HepG2 (cell line): ENCODE measurements around the gene PRDX2. TPM values are rescaled to one million over a fixed set of nuclear protein-coding genes. Genes with fewer than 3 reads are reported as not detected.

Experiments
- AFF4 ChIP-seq: sonication (generic); formaldehyde crosslinking; IDR thresholded peaks from 2 replicates; pipeline ENCODE4 v1.4.0; 2020; ENCODE audit warnings: missing genetic modification reagents
- MAFF ChIP-seq: IDR thresholded peaks from 2 replicates; pipeline ENCODE4 v1.6.1; 2011; ENCODE audit warnings: low read depth, low read length, improper control_type of control experiment
- NFYC ChIP-seq: IDR thresholded peaks from 2 replicates; pipeline ENCODE4 v1.6.1; 2016; ENCODE audit warnings: missing genetic modification reagents, missing compliant biosample characterization
- PRDM10 ChIP-seq: sonication (generic); formaldehyde crosslinking; IDR thresholded peaks from 2 replicates; pipeline ENCODE4 v1.4.0; 2020; ENCODE audit warnings: low read depth, missing genetic modification reagents
- THAP8 ChIP-seq: sonication (generic); formaldehyde crosslinking; IDR thresholded peaks from 2 replicates; pipeline ENCODE4 v1.5.1; 2020; ENCODE audit warnings: missing genetic modification reagents, mild to moderate bottlenecking, borderline replicate concordance
- ZNF326 ChIP-seq: sonication (generic); formaldehyde crosslinking; IDR thresholded peaks from 2 replicates; pipeline ENCODE4 v1.4.0; 2020; ENCODE audit warnings: missing genetic modification reagents, borderline replicate concordance
- ZNF34 ChIP-seq: sonication (generic); formaldehyde crosslinking; IDR thresholded peaks from 2 replicates; pipeline ENCODE4 v1.4.0; 2020; ENCODE audit warnings: mild to moderate bottlenecking, missing genetic modification reagents, borderline replicate concordance
- ZNF609 ChIP-seq: sonication (generic); formaldehyde crosslinking; IDR thresholded peaks from 2 replicates; pipeline ENCODE4 v1.4.0; 2020; ENCODE audit warnings: mild to moderate bottlenecking, missing genetic modification reagents, borderline replicate concordance
- ZNF639 ChIP-seq: conservative IDR thresholded peaks from 2 replicates; pipeline ENCODE4 v1.6.1; 2018; ENCODE audit warnings: missing genetic modification reagents
- polyA plus RNA-seq, 8 experiments: library from polyadenylated mRNA; depleted of rRNA in 3 of 8; stranded (reverse) in 7 of 8; unstranded in 1 of 8; fragments of >200 nt; fragmentation: Illumina TruSeq in 4 of 8; extraction: Trizol in 4 of 8; gene quantifications; 2 replicates each; pipeline versions ENCODE4 v1.2.1 to v1.2.3, GENCODE V29; 2011 to 2016; ENCODE audit warnings: low read depth in 4 of 8, missing spikeins in 1 of 8, mixed read lengths in 1 of 8; ENCODE audit not compliant: insufficient read depth in 1 of 8
- total RNA-seq, 5 experiments: library from RNA; depleted of rRNA; stranded (reverse); fragments of >200 nt; fragmentation: Illumina TruSeq; extraction: Trizol; gene quantifications; 2 replicates each; pipeline ENCODE4 v1.2.3, GENCODE V29; 2016; ENCODE audit warnings: low read depth in 1 of 5
- TF ChIP-seq, protein P1 (sequence below): sonication (generic); formaldehyde crosslinking; IDR thresholded peaks from 2 replicates; pipeline ENCODE4 v1.4.0; 2020; ENCODE audit warnings: mild to moderate bottlenecking, missing genetic modification reagents, borderline replicate concordance

Gene PRDX2
- total and polyA plus RNA-seq, 2 of the 13 experiments (the other 11 are each of a cell fraction or from before 2014, with no cell fraction given) = 218 to 381 TPM

DNA sequence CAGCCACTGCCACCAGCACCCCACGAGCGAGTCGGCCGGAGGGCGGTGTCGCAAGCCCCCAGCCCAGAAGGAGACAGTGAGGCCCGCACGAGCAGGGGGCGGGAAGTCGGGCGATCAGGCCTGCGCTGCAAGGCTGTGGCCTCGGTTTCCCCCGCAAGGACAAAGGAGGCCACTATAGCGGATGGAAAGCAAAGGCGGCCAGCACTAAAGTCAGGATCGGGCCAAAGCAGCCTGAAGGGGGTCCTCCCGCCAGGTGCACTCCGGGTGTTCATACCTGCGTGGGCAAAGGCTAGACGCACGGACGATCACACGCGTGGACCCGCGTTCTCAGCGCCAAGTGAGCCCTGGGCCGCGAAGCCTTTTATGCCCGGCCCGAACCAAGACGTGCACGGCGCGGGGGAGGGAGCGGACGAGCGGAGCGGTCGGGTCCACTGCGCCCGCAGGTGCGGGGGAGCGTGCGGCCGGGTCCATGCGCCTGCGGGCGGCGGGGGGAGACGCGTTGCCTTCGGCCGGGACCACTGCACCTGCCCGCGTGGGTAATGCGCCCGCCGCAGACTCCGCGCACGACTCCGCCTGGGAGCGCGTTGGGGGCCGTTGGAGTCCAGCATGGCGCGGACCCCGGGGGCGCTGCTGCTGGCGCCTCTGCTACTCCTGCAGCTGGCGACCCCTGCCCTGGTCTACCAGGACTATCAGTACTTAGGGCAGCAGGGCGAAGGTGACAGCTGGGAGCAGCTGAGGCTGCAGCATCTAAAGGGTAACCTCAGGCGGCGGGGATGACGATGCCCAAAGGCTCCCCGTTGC lies at the start of gene PRDX2, which contains the start of gene THSD8 (continued):
- peak; percentile 61; the same call in 1 of the 2 replicates for TF ChIP-seq AFF4 (CRISPR knock-in tag)
- no peak for TF ChIP-seq ZNF639 (CRISPR knock-in tag)
- TF ChIP-seq, protein P1, sequence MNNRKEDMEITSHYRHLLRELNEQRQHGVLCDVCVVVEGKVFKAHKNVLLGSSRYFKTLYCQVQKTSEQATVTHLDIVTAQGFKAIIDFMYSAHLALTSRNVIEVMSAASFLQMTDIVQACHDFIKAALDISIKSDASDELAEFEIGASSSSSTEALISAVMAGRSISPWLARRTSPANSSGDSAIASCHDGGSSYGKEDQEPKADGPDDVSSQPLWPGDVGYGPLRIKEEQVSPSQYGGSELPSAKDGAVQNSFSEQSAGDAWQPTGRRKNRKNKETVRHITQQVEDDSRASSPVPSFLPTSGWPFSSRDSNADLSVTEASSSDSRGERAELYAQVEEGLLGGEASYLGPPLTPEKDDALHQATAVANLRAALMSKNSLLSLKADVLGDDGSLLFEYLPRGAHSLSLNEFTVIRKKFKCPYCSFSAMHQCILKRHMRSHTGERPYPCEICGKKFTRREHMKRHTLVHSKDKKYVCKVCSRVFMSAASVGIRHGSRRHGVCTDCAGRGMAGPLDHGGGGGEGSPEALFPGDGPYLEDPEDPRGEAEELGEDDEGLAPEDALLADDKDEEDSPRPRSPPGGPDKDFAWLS (CRISPR knock-in tag) = no peak
- TF ChIP-seq THAP8 (CRISPR knock-in tag) = 0 out of 2 replicates have a peak, but pooled peaks have one; percentile 47
- peak; percentile 15; the same call in 1 of the 2 replicates for TF ChIP-seq NFYC (CRISPR knock-in tag)
- TF ChIP-seq ZNF34 = no peak
- TF ChIP-seq PRDM10 (CRISPR knock-in tag) = peak; percentile 99
- peak; percentile 36 for TF ChIP-seq ZNF609 (CRISPR knock-in tag)
- no peak for TF ChIP-seq ZNF326 (CRISPR knock-in tag)
- no peak for TF ChIP-seq MAFF
